NCI-H2029 (cell line): Measurements from ENCODE around the gene MPPED1.

Experiments
- DNase-seq: peaks from one replicate; lab custom pipeline; 2025; lab: John Stamatoyannopoulos, UW

MPPED1 gene

GRCh38 chr22:43392385-43392989, 19.3 kb upstream of the MPPED1 start:
- DNase-seq, result no peak

DNA sequence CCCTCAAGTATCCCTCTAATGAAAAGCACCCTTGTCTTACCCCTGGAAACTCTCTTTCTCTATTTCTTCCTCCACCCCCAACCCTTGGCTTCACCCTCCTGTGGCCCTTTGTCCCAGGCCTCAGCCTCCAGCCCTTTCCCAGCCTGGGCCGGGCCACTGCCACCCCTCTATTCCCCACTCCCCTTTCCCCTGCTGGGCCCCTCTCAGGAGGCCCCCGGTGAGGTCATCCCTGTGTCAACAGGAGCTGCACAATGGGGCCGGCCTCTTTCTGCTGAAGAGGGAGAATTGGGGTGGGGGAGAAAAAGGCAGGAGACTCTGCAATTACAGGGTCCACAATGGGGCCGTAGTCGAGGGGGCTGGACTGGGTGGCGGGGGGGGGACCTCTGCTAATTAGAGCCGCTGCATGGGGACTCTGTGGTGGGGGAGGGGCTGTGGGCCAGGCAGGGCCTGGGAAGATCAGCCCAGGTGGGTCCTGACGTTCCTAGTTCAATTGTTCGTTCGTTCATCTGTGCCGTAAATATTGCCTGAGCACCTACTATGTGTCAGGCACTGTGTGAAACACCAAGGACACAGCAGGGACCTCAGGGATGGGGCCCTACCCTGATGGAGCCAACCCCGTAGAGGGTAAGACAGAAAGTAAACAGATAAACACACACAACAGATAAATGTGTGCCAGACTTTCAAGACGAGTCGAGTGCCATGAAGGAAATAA, 18.5 kb upstream of the MPPED1 start:
- no peak for DNase-seq

GRCh38 chr22:43393844-43394474, 17.9 kb upstream of the MPPED1 start:
- DNase-seq, result no peak

DNA sequence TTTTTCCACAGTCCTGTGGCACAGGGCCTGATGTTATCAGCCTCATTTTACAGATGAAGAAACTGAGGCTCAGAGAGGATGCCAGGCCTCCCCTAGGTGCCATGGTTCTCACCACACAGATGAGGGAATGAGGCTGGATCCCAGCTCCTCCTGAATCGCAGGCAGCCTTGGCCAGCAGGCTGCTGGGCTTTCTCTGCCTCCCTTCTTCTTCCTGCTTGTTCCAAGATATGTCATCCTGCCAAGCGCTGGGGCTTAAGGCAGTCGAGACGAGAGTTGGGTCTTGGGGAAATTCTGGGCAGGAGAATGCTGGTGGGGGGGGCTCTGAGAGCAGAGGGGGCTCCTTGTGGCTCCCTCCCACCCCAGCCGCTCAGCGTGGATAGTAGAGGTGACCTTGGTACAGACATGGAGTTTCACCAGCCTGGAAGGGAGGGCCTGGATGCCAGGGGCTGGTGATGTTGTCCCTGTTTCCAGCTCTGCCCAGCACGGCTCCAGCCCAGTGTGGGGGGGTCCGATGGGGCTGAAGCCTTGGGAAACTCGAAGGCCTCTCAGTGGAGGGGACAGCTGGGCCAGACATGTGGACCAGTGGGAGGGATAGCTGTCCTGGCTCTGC, 16.6 kb upstream of the MPPED1 start:
- no peak for DNase-seq

DNA sequence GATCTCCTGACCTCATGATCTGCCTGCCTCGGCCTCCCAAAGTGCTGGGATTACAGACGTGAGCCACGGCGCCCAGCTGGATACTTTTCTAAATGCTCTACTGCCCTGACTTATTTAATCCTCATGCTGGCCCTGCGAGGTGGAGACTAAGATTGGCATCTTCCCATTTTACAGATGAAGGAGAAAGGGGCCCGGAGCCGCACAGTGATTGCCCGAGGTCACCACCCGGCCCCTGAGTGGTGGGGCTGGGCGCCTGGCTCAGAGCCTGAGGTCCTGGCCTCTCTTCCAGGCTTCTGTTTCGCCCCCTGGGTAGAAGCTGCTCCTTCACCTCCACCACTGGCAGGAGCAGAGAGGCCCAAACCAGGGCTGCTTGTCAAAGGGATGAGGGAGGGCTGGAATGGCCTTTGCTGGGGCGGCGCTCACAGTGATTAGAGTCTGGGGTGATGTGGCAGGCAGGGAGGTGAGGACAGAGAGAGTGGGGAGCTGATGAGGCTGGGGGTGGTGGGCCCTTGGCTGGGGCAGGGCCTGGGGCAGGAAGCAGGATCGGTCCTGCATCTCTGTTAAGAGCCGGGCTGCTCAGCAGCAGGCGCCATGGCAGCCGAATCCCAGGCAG, 15.4 kb upstream of the MPPED1 start:
- no peak for DNase-seq

DNA sequence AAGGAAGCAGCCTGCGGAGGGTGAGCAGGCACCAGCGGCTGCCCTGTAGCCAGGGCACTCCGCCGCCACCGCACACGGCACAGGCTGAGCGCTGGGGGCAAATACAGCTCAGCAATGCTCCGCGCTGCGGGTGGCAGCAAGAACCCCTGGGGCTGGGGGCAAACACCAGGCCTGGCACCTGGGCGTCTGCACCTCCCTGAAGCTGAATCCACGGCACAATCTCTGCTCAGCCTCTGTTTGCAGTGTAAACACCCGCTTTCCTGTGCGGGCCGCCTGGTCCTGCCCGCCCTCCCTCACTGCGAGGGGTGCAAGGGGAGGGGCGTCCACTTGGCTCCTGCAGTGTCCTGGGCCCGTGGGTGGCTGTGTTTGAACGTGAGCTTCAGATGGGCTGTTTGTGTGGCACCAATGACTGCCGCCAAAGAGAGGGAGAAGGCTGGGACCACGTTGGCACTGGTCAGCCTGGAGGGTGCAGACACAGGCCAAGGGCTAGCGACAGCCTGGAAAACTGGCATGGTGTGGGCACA, 14.8 kb upstream of the MPPED1 start:
- no peak for DNase-seq

- no peak for DNase-seq
Observed at GRCh38 chr22:43397766-43398165, 14.0 kb upstream of the MPPED1 start.

GRCh38 chr22:43398246-43398645, 13.6 kb upstream of the MPPED1 start:
- DNase-seq, result no peak

GRCh38 chr22:43398910-43399309, 12.9 kb upstream of the MPPED1 start:
- DNase-seq, result no peak

GRCh38 chr22:43399338-43399979, 12.4 kb upstream of the MPPED1 start:
- no peak for DNase-seq

GRCh38 chr22:43399980-43400358, 11.8 kb upstream of the MPPED1 start:
- DNase-seq, result no peak

GRCh38 chr22:43400449-43400848, 11.4 kb upstream of the MPPED1 start:
- DNase-seq, result no peak

- DNase-seq, result no peak
Observed at GRCh38 chr22:43401233-43401632, 10.6 kb upstream of the MPPED1 start.

DNA sequence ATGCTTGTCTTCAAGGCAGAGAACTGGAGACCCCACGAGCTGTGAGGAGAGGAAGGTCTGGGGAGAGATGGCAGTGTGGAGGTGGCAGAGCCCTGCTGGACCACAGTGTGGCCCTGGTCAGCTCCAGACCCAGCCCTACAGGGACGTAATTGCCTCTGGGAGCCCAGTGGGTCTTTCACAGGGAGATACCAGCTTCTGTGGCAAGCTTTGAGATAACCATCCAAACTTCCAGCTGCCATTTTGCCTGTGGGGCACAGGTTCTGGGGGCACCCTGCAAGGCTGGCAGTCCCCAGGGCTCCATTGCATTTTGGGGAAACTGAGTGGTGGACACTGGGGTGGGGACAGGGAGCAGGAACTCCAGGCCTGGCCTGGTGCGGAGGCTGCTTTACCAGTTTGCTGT, 10.2 kb upstream of the MPPED1 start:
- no peak for DNase-seq

DNA sequence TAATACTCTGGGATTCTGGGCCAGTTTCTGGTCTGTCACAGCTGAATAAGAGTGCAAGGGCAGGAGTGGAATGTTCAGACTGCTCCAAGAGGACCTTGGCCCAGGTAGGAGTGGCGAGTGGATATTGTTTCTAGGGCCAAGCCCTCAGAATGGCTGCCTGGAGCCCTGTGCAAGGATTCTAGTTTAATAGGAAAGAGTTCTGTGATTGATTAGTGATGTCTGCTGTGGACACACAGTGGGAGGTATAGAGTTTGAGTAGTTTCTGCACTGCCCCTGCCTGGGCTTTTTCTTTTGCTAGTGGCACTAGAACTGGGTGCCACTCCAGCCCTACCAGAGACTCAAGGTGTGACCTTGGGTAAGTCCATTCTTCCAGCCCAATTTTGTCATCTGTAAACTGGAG, 9.7 kb upstream of the MPPED1 start:
- no peak for DNase-seq

- no peak for DNase-seq
Observed at GRCh38 chr22:43404673-43405385, 7.0 kb upstream of the MPPED1 start.

DNA sequence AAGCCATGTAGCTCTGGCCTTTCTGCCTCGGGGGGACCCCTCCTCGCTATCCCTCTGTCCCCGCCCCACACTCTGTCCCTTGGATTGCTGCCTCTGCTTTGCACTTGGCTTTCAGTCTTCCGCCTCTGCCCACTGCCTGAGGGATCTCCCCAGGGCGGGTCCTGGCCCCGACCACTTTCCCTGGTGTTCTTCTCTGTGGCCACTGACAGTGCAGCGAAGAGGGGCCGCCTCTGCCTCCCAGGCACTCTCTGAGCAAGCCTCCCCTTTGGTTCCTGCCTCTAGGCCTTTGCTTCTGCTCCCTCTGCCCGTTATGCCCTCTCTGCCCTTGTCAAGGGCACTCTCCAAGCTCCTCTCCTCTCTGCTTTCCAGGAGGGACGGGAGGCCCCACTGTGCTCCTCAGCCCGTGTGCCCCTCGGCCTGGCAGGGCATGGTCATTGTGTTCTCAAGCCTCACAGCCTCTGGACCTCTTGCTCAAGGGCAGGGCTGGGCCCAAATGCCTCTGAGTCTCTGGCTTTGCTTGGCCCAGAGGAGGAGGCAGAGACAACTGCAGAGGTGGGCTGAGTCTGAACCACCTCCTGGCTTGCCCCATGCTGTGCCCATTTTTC, 5.5 kb upstream of the MPPED1 start:
- DNase-seq, result no peak

DNA sequence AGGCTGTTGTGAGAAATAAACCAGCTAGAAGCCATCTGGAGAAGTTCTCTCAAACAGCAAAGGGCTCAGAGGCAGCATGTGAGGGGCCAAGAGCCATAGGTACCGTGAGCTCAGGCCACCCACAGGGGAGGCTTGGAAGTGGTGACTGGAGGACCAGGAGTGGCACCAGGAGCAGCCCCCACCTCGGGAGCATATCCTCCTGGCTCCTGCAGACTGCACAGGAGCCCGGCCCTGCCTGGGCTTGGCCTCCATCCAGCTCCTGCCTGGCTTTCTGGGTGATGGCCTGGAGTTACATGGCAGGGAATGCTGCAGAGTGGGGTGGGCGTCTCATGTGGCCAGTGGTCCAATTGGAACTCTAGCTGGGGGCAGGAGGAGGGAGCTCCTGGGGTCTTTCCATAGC, 4.2 kb upstream of the MPPED1 start:
- DNase-seq, result no peak

DNA sequence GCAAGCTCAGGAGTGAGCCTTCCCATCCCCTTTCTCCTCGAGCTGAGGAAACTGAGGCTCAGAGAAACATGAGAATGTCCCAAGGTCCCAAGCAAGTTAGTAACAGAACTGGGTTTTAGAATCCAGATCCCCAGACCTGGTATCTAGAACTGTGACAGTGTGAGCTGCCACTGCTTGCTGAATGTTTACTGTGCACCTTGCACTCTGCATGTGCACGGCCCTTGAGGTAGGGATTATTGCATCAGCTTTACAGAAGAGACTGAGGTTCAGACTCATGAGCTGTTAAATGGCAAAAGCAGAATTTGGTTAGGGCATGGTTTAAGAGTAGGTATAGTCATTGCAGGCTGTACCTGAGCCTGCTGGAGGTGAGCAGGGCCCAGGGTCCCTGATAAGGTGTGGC, 3.8 kb upstream of the MPPED1 start:
- DNase-seq, result no peak

- DNase-seq, result no peak
Observed at GRCh38 chr22:43409046-43409445, 2.8 kb upstream of the MPPED1 start.

GRCh38 chr22:43409800-43410199, 2.0 kb upstream of the MPPED1 start:
- no peak for DNase-seq
